ENCODE results near the gene SLC2A3. TPM values are rescaled to one million over a fixed set of nuclear protein-coding genes. Genes with fewer than 3 reads are reported as not detected.

Gene SLC2A3
- total and polyA plus RNA-seq, 2 experiments from 2014 or later = 199 to 388 TPM

DNA sequence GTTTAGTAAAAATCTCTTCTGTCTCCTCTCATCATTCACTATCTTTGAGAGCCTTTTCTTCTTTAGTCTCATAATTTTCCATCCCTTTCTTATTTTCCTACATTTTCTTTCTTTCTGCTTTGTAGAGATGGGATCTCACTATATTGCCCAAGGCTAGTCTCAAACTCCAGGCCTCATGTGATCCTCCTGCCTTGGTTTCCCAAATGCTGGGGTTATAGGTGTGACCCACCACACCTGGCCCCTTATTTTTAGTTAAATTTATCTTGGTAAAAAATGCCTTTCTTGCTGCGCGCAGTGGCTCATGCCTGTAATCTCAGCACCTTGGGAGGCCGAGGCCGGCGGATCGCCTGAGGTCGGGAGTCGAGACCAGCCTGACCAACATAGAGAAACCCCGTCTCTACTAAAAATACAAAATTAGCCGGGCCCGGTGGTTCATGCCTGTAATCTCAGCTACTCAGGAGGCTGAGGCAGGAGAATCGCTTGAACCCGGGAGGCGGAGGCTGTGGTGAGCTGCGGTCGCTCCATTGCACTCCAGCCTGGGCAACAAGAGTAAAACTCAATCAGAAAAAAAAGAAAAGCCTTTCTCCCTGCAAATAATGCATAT lies 996 bp downstream of the SLC2A3 start (continued):
- TF ChIP-seq, protein P1, sequence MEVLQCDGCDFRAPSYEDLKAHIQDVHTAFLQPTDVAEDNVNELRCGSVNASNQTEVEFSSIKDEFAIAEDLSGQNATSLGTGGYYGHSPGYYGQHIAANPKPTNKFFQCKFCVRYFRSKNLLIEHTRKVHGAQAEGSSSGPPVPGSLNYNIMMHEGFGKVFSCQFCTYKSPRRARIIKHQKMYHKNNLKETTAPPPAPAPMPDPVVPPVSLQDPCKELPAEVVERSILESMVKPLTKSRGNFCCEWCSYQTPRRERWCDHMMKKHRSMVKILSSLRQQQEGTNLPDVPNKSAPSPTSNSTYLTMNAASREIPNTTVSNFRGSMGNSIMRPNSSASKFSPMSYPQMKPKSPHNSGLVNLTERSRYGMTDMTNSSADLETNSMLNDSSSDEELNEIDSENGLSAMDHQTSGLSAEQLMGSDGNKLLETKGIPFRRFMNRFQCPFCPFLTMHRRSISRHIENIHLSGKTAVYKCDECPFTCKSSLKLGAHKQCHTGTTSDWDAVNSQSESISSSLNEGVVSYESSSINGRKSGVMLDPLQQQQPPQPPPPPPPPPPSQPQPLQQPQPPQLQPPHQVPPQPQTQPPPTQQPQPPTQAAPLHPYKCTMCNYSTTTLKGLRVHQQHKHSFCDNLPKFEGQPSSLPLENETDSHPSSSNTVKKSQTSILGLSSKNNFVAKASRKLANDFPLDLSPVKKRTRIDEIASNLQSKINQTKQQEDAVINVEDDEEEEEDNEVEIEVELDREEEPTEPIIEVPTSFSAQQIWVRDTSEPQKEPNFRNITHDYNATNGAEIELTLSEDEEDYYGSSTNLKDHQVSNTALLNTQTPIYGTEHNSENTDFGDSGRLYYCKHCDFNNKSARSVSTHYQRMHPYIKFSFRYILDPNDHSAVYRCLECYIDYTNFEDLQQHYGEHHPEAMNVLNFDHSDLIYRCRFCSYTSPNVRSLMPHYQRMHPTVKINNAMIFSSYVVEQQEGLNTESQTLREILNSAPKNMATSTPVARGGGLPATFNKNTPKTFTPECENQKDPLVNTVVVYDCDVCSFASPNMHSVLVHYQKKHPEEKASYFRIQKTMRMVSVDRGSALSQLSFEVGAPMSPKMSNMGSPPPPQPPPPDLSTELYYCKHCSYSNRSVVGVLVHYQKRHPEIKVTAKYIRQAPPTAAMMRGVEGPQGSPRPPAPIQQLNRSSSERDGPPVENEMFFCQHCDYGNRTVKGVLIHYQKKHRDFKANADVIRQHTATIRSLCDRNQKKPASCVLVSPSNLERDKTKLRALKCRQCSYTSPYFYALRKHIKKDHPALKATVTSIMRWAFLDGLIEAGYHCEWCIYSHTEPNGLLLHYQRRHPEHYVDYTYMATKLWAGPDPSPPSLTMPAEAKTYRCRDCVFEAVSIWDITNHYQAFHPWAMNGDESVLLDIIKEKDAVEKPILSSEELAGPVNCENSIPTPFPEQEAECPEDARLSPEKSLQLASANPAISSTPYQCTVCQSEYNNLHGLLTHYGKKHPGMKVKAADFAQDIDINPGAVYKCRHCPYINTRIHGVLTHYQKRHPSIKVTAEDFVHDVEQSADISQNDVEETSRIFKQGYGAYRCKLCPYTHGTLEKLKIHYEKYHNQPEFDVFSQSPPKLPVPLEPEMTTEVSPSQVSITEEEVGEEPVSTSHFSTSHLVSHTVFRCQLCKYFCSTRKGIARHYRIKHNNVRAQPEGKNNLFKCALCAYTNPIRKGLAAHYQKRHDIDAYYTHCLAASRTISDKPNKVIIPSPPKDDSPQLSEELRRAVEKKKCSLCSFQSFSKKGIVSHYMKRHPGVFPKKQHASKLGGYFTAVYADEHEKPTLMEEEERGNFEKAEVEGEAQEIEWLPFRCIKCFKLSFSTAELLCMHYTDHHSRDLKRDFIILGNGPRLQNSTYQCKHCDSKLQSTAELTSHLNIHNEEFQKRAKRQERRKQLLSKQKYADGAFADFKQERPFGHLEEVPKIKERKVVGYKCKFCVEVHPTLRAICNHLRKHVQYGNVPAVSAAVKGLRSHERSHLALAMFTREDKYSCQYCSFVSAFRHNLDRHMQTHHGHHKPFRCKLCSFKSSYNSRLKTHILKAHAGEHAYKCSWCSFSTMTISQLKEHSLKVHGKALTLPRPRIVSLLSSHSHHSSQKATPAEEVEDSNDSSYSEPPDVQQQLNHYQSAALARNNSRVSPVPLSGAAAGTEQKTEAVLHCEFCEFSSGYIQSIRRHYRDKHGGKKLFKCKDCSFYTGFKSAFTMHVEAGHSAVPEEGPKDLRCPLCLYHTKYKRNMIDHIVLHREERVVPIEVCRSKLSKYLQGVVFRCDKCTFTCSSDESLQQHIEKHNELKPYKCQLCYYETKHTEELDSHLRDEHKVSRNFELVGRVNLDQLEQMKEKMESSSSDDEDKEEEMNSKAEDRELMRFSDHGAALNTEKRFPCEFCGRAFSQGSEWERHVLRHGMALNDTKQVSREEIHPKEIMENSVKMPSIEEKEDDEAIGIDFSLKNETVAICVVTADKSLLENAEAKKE (CRISPR knock-in tag; IDR thresholded peaks at IDR 0.05) = no peak
- TF ChIP-seq STAT1 (IDR thresholded peaks at IDR 0.05; ENCODE audit: unreplicated experiment) (no peak), ZNF114 (CRISPR knock-in tag; IDR thresholded peaks at IDR 0.05) (no peak), EZH2phosphoT487 (IDR thresholded peaks at IDR 0.05; ENCODE audit: unreplicated experiment) (no peak), CREB1 (CRISPR knock-in tag; IDR thresholded peaks at IDR 0.05; ENCODE audit: low read depth) (no peak), ZNF331 (CRISPR knock-in tag; IDR thresholded peaks at IDR 0.05; ENCODE audit: low read depth) (no peak), NANOG (IDR thresholded peaks at IDR 0.05; ENCODE audit: borderline replicate concordance) (no peak), EZH2 (IDR thresholded peaks at IDR 0.05; ENCODE audit: low read depth, unreplicated experiment) (no peak)
- TF ChIP-seq, protein P2, sequence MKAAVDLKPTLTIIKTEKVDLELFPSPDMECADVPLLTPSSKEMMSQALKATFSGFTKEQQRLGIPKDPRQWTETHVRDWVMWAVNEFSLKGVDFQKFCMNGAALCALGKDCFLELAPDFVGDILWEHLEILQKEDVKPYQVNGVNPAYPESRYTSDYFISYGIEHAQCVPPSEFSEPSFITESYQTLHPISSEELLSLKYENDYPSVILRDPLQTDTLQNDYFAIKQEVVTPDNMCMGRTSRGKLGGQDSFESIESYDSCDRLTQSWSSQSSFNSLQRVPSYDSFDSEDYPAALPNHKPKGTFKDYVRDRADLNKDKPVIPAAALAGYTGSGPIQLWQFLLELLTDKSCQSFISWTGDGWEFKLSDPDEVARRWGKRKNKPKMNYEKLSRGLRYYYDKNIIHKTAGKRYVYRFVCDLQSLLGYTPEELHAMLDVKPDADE (IDR thresholded peaks at IDR 0.05) = no peak
